GM12801 (cell line): ENCODE results near the gene HIP1.

Experiments
- CTCF ChIP-seq: IDR thresholded peaks from one replicate; pipeline ENCODE4 v1.5.1; 2011; ENCODE audit warnings: control low read depth; ENCODE audit not compliant: insufficient read length; ENCODE audit errors: extremely low read depth

The HIP1 gene

GRCh38 chr7:75617634-75618234, 121.0 kb downstream of the HIP1 start:
- no peak for TF ChIP-seq CTCF

DNA sequence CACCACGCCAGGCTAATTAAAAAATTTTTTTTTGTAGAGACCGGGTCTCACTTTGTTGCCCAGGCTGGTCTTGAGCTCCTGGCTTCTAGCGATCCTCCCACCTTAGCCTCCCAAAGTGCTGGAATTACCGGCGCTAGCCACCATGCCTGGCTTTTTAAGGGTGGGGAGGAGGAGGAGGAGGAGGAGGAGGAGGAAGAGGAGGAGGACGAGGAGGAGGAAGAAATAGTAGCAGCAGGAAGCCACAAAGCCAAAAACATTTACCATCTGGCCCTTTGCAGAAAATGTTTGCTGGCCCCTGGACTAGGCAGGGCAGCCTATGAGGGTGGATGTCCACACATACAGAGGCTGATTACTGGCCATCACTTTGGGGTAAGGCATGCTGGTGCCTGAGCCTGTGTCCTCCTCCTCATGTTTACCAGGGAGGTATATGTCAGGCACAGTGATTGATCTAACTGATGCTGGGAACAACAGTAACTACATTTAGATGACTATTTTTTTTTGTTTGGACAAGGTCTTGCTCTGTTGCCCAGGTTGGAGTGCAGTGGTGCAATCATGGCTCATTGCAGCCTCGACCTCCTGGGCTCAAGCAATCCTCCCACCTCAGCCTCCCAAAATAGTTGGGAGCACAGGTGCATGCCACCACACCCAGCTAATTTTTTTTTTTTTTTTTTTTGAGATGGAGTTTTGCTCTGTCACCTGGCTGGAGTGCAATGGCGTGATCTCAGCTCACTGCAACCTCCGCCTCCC, 122.1 kb downstream of the HIP1 start:
- no peak for TF ChIP-seq CTCF

DNA sequence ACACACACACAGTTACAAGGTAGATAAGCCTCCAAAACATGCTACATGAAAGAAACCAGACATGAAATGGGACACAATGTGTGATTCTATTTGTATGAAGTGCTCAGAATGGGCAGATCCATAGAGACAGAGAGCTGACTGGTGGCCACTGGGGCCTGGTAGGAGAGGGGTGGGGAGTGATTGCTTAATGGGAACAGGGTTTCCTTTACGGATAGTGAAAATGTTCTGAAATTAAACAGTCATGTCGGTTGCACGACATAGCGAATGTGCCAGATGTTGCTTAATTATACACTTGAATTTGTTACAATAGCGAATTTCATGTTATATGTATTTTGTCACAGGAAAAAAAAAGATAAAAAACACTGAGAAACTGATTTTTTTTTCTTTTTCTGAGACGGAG, 124.3 kb downstream of the HIP1 start:
- no peak for TF ChIP-seq CTCF

DNA sequence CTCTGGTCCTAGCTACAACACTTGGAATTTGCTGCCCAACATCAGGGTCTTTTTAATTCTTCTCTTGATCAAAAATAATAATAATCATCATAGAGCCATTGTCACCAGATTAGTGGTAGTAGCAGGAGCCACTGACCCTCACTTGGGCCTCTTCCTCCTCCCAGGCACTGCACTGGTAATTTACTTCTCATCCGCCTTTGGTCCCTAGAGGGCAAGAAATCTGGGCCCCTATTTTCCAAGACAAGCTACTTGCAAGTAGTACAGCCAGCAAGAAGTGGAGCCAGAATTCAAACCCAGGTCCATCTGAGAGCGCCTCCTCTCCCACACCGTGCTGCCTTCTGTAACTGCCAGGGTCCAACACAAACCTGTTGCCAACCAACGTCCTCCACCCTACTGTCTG, 125.4 kb downstream of the HIP1 start:
- TF ChIP-seq CTCF = no peak

- no peak for TF ChIP-seq CTCF
Observed at GRCh38 chr7:75611557-75612178, 127.1 kb downstream of the HIP1 start.

- TF ChIP-seq CTCF = no peak
Observed at GRCh38 chr7:75608451-75609122, 130.2 kb downstream of the HIP1 start.

GRCh38 chr7:75604408-75604807, 134.3 kb downstream of the HIP1 start:
- TF ChIP-seq CTCF = no peak
